ENCODE data around the gene LYPD1. TPM values are rescaled to one million over a fixed set of nuclear protein-coding genes. Genes with fewer than 3 reads are reported as not detected.

The LYPD1 gene
- total and polyA plus RNA-seq, 2 of the 4 experiments (the other 2 are of a cell fraction), result 66.1 to 87.6 TPM

DNA sequence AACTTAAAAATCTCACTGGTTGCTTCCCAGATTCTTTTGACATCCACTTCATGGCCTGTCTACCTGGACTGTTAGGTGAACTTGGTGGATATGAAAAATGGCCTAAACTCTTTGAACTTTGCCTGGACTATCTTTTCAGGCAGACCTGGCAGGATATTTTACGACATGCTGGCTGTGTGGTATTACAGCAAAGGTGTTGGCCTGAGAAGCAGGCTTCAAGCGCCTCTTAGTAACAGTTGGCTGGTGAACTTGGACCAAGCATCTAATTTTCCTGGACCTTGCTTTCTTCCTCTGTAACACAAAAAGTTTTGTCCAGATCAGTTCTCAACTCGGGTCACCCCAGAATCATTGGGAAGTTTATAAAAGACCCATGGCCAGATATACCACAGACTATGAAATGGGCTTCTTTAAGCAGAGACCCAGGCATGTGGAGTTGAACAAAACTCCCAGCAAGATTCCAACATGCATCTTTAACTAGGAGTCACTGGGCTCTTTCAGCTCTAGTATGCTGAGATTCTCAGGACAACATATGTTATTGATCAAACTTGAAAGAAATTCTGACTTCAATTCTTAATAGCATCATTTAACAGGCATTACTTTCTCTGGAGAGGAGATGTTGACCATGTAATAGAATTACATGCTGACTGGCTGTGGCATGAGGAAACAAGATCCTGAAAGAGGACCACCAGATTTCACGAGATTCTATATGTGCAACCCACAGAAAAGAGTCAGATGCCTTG is 4.4 kb downstream of the LYPD1 start:
- H3K14ac ChIP-seq (replicated peaks; ENCODE audit: low read depth, low read length), result peak overlapping the region; percentile 1; the same call in 1 of the 2 replicates
- H4K91ac ChIP-seq (ENCODE audit: insufficient read depth, low read depth, low read length), result no peak overlapping the region; the same call in 1 of the 2 replicates
- H3K18ac ChIP-seq (ENCODE audit: low read depth, low read length), result no peak overlapping the region
- H3K4me1 ChIP-seq (ENCODE audit: control insufficient read depth, insufficient read depth, low read length), result peaks cover 8% of the 10 kb centered on the region
- H3K9me1 ChIP-seq (ENCODE audit: insufficient read depth, low read length), result peaks cover 13% of the 10 kb centered on the region
- no peaks in the 10 kb centered on the region for H3K9me3 ChIP-seq (ENCODE audit: control insufficient read depth, insufficient read depth, low read length)
- H2AK5ac ChIP-seq (ENCODE audit: low read depth, low read length), result no peak overlapping the region
- H4K8ac ChIP-seq (ENCODE audit: low read depth in 2 of 2, low read length in 2 of 2), result no peak overlapping the region
- peaks cover 8% of the 10 kb centered on the region for H4K20me1 ChIP-seq (ENCODE audit: insufficient read depth, low read length)
- H3K79me1 ChIP-seq (ENCODE audit: low read depth in 1 of 2, low read length in 2 of 2), result peaks cover 23 to 61% of the 10 kb centered on the region in 2 experiments
- BruUV-seq (replicated peaks), result no TSS peak
- TF ChIP-seq, protein P1, sequence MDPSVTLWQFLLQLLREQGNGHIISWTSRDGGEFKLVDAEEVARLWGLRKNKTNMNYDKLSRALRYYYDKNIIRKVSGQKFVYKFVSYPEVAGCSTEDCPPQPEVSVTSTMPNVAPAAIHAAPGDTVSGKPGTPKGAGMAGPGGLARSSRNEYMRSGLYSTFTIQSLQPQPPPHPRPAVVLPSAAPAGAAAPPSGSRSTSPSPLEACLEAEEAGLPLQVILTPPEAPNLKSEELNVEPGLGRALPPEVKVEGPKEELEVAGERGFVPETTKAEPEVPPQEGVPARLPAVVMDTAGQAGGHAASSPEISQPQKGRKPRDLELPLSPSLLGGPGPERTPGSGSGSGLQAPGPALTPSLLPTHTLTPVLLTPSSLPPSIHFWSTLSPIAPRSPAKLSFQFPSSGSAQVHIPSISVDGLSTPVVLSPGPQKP (IDR thresholded peaks at IDR 0.05; ENCODE audit: borderline replicate concordance, low read depth, low read length), result no peak
- TF ChIP-seq NFE2L2 (IDR thresholded peaks at IDR 0.05; ENCODE audit: low read depth, low read length), result no peak
- TF ChIP-seq, protein P2, sequence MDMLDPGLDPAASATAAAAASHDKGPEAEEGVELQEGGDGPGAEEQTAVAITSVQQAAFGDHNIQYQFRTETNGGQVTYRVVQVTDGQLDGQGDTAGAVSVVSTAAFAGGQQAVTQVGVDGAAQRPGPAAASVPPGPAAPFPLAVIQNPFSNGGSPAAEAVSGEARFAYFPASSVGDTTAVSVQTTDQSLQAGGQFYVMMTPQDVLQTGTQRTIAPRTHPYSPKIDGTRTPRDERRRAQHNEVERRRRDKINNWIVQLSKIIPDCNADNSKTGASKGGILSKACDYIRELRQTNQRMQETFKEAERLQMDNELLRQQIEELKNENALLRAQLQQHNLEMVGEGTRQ (IDR thresholded peaks at IDR 0.05; ENCODE audit: low read depth, low read length), result no peak
- TF ChIP-seq SMC3 (IDR thresholded peaks at IDR 0.05; ENCODE audit: low read depth, low read length), result no peak
- TF ChIP-seq, protein P3, sequence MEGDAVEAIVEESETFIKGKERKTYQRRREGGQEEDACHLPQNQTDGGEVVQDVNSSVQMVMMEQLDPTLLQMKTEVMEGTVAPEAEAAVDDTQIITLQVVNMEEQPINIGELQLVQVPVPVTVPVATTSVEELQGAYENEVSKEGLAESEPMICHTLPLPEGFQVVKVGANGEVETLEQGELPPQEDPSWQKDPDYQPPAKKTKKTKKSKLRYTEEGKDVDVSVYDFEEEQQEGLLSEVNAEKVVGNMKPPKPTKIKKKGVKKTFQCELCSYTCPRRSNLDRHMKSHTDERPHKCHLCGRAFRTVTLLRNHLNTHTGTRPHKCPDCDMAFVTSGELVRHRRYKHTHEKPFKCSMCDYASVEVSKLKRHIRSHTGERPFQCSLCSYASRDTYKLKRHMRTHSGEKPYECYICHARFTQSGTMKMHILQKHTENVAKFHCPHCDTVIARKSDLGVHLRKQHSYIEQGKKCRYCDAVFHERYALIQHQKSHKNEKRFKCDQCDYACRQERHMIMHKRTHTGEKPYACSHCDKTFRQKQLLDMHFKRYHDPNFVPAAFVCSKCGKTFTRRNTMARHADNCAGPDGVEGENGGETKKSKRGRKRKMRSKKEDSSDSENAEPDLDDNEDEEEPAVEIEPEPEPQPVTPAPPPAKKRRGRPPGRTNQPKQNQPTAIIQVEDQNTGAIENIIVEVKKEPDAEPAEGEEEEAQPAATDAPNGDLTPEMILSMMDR (conservative IDR thresholded peaks at IDR 0.05; ENCODE audit: low read depth, low read length), result no peak
- no peak for TF ChIP-seq RAD21 (IDR thresholded peaks at IDR 0.05; ENCODE audit: low read length)
- TF ChIP-seq CEBPB (IDR thresholded peaks at IDR 0.05; ENCODE audit: low read depth, low read length), result no peak
- no peak for TF ChIP-seq FOS (IDR thresholded peaks at IDR 0.05; ENCODE audit: low read depth, low read length)
- TF ChIP-seq RFX5 (IDR thresholded peaks at IDR 0.05; ENCODE audit: low read depth, low read length), result no peak
- TF ChIP-seq POLR2A (IDR thresholded peaks at IDR 0.05; ENCODE audit: low read depth, low read length), result no peak
- no peak for TF ChIP-seq MAFK (IDR thresholded peaks at IDR 0.05; ENCODE audit: low read depth, low read length)
- H2BK120ac ChIP-seq (ENCODE audit: low read depth, low read length), result no peak overlapping the region
- no peak overlapping the region for H2AK9ac ChIP-seq (replicated peaks; ENCODE audit: low read depth, low read length, poor library complexity)
- in situ Hi-C loops (cut with MboI; ENCODE audit: low sequenced_read_pairs), result loop anchor here (25.0 kb wide), 2 partner anchors 897 to 1172 kb away; partner anchors contain the start of gene NCKAP5
- H3K23ac ChIP-seq (ENCODE audit: low read depth, low read length), result peak overlapping the region; percentile 68
- DNase-seq (no peak), ATAC-seq (ENCODE audit: low read depth) (no peak)
- H3K27me3 ChIP-seq (ENCODE audit: control insufficient read depth, insufficient read depth, low read length), result no peaks in the 10 kb centered on the region
- ChIA-PET POLR2A (ENCODE audit: unreplicated experiment) (no interaction called here), CTCF (interaction anchor here (0.6 kb wide), 1 partner anchor 15 kb away, joined by 5 read pairs; no protein-coding TSS in a partner anchor)
- dilution Hi-C loops (cut with HindIII; ENCODE audit: low sequenced_read_pairs, unreplicated experiment), result no loop called here
- H3K4ac ChIP-seq (ENCODE audit: low read depth, low read length), result peak overlapping the region; percentile 8; the same call in 1 of the 2 replicates
- H4K5ac ChIP-seq (ENCODE audit: low read depth, low read length), result no peak overlapping the region
- peaks cover 2% of the 10 kb centered on the region; the same call in 1 of the 2 replicates for H3K36me3 ChIP-seq (ENCODE audit: control insufficient read depth, insufficient read depth, low read length)
- no peak overlapping the region for H2BK20ac ChIP-seq (ENCODE audit: low read depth, low read length)
- no peak overlapping the region for H2BK15ac ChIP-seq (ENCODE audit: low read depth, low read length)
- H3K27ac ChIP-seq (ENCODE audit: insufficient read depth, low read length), result no peak overlapping the region
- no peak overlapping the region for H3K56ac ChIP-seq (ENCODE audit: extremely low read depth, insufficient read depth, low read length)
- no peak overlapping the region for H3K4me3 ChIP-seq (ENCODE audit: insufficient read depth, low read depth, low read length)
- H3K4me2 ChIP-seq (ENCODE audit: low read depth, low read length), result no peak overlapping the region
- no peak overlapping the region for H2BK5ac ChIP-seq (ENCODE audit: low read depth, low read length, poor library complexity, severe bottlenecking)
- 100% methylated on average over 1 of the region's 4 CpGs; no CpG with 5 or more reads in 1 of the 2 experiments for WGBS, 2 experiments (ENCODE audit: extremely low coverage in 2 of 2, insufficient read length in 1 of 2)
- no peak overlapping the region for H3K9ac ChIP-seq (ENCODE audit: low read depth, low read length)
- intact Hi-C loops (cut with micrococcal nuclease), result no loop called here
- H2AFZ ChIP-seq (replicated peaks; ENCODE audit: low read length, poor library complexity), result no peak overlapping the region

All from IMR-90 (cell line).